IgD-negative memory B cell (primary cell): ENCODE measurements around the gene CFAP74. TPM values are rescaled to one million over a fixed set of nuclear protein-coding genes. Genes with fewer than 3 reads are reported as not detected.

Experiments
- H3K27ac Mint-ChIP-seq, 3 donors: one replicate each; pipeline ENCODE4 v1.8.0; 2020 to 2022; ENCODE audit warnings: mild to moderate bottlenecking in 3 of 3, mixed read lengths in 3 of 3, moderate library complexity in 1 of 3
- H3K27me3 Mint-ChIP-seq: one replicate; pipeline ENCODE4 v1.8.0; 2021; ENCODE audit warnings: mixed read lengths
- H3K36me3 Mint-ChIP-seq: one replicate; pipeline ENCODE4 v1.8.0; 2020; ENCODE audit warnings: mild to moderate bottlenecking, mixed read lengths
- H3K4me1 Mint-ChIP-seq, 3 donors: one replicate each; pipeline ENCODE4 v1.8.0; 2020 to 2022; ENCODE audit warnings: mixed read lengths in 3 of 3, mild to moderate bottlenecking in 1 of 3
- H3K4me3 Mint-ChIP-seq, 4 donors: one replicate each; pipeline ENCODE4 v1.8.0; 2020 to 2022; ENCODE audit warnings: mild to moderate bottlenecking in 4 of 4, mixed read lengths in 4 of 4, moderate library complexity in 3 of 4
- H3K9me3 Mint-ChIP-seq, 3 donors: one replicate each; pipeline ENCODE4 v1.8.0; 2020 to 2021; ENCODE audit warnings: mixed read lengths in 3 of 3, mild to moderate bottlenecking in 1 of 3
- polyA plus RNA-seq: library from polyadenylated mRNA; unstranded; fragments of 300-500 nt; fragmentation: Illumina TruSeq; gene quantifications from one replicate; pipeline ENCODE4 v1.2.3, GENCODE V29; 2021

Gene CFAP74, protein sequence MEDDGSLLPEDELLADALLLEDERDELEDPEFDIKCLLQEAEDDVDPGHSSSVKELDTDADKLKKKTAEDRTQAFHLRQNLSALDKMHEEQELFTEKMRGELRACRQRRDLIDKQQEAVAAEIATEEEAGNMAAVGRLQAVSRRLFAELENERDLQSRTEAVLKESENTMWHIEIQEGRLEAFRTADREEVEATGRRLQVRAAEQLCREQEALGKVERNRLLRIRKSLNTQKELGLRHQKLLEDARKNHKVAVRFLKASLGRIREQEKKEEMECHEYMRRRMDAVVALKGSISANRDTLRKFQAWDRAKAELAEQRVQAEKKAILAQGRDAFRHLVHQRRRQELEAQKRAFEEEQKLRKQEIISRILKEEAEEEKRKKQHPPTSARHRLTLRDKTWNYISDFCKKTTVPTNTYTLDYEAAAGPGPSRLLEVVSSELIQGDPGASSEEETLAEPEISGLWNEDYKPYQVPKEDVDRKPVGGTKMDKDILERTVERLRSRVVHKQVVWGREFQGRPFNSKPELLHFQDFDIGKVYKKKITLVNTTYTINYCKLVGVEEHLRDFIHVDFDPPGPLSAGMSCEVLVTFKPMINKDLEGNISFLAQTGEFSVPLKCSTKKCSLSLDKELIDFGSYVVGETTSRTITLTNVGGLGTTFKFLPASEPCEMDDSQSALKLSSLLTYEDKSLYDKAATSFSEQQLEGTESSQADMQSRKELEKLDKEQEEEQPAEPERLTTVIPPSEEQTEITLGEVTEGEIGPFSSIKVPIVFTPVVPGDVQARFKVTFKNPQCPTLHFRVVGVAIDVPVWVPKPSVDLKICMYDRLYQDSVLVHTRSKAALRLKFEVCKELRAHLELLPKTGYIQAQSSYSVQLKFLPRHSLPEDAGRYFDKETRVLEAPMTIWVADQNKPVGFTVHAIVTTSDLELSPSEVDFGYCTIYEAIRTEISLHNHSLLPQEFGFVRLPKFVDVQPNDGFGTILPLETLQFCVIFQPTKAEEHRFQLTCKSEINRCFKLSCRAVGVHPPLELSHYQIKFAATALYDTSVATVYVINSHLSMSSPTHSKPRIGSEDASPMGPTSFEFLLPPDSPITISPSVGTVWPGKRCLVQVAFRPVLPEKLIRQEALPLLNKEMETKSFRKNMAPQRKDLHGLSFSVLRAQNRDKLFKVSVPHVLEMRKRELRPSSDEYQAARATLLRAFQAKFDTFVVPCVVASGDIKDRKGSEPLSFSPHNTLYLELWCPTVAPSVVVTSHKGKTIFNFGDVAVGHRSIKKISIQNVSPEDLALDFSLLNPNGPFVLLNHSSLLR (N-terminal part only)
- polyA plus RNA-seq: not detected

DNA sequence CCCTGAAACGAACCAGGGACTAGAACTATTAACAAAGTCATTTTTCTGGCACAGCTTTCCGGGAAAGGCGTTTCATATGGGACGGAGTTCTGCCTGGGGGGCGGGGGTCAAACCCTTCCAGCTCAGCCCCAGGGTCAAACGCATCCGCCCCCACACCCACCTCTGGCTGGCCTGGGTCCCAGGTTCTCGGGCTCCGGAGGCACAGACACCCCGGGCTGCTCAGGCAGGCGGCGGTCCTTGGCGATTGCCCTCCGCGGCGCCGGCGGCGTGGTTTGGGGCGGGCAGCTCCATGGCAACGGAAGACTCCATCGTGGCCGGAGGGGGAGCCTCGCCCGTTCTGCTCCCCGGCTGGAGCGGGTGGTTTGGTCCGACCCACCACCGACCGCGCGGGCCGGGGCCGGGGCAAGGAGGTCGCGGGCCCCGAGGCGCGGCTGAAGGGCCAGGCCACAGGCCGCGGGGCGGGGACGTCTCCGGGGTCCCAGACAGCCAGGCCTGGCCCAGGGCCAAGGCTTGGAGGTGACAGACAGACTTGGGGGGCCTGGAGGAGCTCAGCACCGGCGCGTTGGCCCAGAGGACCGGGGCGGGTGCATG, at the start of gene CFAP74:
Gene CFAP74 (minus strand): TSS at position 246 of the 591 bp plus-strand sequence. CDS start 12,830 bp downstream, outside the sequence.
- Mint-ChIP-seq H3K4me1 (peaks cover 0 to 1% (median 1%) of the 10 kb centered on the region in 3 donors), H3K4me3 (peak within 1 kb of the TSS in 1 of 4 donors; percentile 49), H3K36me3 (no peaks in the 10 kb centered on the region), H3K9me3 (peaks cover 0 to 2% (median 0%) of the 10 kb centered on the region in 3 donors), H3K27ac (no peak within 1 kb of the TSS), H3K27me3 (peaks cover 35% of the 10 kb centered on the region)

DNA sequence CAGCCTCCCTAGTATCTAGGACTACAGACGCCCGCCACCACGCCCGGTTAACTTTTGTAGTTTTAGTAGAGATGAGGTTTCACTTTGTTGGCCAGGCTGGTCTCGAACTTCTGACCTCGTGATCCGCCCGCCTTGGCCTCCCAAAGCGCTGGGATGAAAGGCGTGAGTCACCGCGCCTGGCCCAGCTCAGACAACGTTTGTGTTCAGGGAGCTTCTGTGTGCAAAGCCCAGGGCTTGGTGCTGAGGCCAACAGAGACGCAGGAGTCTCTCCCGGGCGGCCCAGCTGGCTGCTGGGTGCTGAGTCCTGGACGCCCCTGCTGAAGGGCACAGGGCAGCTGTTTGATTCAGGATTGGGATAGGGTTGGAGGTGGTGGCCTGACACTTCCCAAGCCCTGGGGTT, 49.6 kb upstream of the CFAP74 start:
- peak overlapping the region in 1 of 3 donors; percentile 32 for H3K27ac Mint-ChIP-seq
- peaks cover 7 to 13% (median 12%) of the 10 kb centered on the region in 3 donors for H3K4me1 Mint-ChIP-seq
- peak overlapping the region in 1 of 4 donors; percentile 68 for H3K4me3 Mint-ChIP-seq
- H3K27me3 Mint-ChIP-seq: peaks cover 2% of the 10 kb centered on the region
- H3K36me3 Mint-ChIP-seq: no peaks in the 10 kb centered on the region
- no peaks in the 10 kb centered on the region for H3K9me3 Mint-ChIP-seq

DNA sequence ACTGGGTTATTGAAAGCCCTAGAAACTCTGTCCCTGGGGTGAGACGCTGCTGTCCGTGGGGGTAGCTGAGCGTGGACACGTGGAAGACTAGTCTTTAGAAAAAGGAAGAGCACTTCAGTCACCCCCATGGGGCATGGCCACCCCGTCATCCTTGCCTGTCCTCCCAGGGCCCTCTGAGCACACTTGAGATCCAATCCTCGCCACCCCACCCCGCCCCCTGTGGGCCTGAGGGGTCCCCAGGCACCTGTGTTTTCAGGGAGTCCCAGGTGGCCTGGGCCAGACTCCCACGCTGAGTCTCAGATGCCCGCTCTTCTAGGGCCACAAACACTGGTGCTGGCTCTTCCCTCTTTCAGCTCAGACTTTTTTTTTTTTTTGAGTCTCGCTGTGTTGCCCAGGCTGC, 49.2 kb upstream of the CFAP74 start:
- H3K36me3 Mint-ChIP-seq: no peaks in the 10 kb centered on the region
- peaks cover 2% of the 10 kb centered on the region for H3K27me3 Mint-ChIP-seq
- peaks cover 7 to 13% (median 12%) of the 10 kb centered on the region in 3 donors for H3K4me1 Mint-ChIP-seq
- peak overlapping the region in 3 of 4 donors; percentile 5 to 70 (median 68) for H3K4me3 Mint-ChIP-seq
- no peaks in the 10 kb centered on the region for H3K9me3 Mint-ChIP-seq
- peak overlapping the region in 1 of 3 donors; percentile 32 for H3K27ac Mint-ChIP-seq

DNA sequence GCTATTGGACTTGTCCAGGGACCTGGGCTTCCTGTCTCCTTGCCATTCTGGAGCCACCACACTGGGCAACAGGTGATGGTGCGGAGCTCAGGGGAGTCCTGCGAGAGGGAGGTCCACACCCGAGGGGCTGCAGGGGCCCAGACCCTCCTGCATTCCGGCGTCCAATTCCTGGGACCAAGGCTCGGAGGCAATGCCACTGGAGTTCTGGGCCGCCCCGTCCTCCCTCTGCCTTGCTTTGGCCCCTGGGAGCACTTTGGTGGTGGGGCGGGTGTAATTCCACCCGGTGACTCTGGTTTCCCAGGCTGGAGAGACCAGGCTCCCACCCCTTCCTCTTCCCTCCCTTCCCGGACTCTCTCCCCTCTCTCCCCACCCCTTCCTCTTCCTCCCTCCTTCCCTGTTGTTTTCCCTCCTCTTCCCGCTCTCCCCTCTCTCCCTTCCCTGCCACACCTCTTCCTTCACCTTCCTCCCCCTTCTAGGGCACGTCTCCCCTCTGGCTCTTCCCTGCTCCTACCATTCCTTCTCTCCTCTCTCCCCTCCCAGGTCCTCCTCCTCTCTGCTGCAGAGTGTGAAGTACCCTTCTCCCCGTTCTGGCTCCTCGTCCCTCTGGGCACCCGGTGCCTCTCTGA, 48.6 kb upstream of the CFAP74 start:
- Mint-ChIP-seq H3K4me3 (peak overlapping the region; percentile 66 to 85 (median 75)), H3K27ac (peak overlapping the region in 2 of 3 donors; percentile 27 to 32), H3K4me1 (peaks cover 7 to 13% (median 12%) of the 10 kb centered on the region in 3 donors), H3K36me3 (no peaks in the 10 kb centered on the region), H3K9me3 (no peaks in the 10 kb centered on the region), H3K27me3 (peaks cover 2% of the 10 kb centered on the region)

DNA sequence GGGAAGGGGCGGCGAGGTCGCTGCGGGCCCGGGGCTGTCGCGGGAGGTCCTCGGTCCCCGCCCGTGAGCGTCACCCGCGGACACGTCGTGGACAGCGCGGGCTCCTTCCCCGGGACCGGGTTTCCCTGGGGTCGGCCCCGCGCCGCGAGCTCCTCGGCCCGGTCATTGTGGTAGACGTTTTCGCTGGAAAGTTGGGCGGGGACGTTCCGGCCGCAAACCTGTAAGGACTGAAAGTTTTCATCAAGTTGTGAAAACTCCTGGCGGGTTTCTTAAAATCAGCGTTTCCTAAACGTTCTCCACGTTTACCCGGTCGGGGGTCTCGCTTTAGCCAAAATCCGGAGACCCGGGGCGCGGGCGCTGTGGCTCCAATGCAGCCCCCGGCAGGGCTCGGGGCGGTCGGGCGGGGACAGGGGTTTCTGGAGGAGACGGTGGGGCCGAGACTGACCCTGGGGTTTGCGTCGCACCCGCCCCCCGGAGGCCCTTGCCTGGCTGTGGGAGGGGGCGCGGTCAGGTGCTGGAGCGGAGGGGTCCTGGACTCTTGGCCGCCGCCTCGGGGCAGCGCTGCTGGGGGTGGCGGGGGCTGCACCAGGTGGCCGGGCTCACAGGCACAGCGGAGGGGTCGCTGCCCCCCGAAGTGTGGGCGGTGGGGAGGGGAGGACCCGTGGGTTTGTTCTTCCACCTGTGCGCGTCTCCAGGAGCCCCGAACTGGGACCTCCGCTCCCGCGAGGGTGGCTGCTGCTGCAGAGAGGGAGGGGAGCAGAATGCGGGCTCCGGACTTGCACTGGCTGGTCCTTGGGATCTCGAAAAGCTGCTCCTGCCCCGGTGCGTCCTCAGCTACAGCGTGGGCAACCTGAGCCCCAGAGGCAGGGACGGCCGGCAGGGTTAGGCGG, 47.5 kb upstream of the CFAP74 start:
- H3K4me3 Mint-ChIP-seq: peak overlapping the region; percentile 66 to 85 (median 74)
- peaks cover 2% of the 10 kb centered on the region for H3K27me3 Mint-ChIP-seq
- H3K36me3 Mint-ChIP-seq: no peaks in the 10 kb centered on the region
- H3K9me3 Mint-ChIP-seq: no peaks in the 10 kb centered on the region
- H3K4me1 Mint-ChIP-seq: peaks cover 7 to 13% (median 12%) of the 10 kb centered on the region in 3 donors
- H3K27ac Mint-ChIP-seq: peak overlapping the region; percentile 27 to 74 (median 53)

DNA sequence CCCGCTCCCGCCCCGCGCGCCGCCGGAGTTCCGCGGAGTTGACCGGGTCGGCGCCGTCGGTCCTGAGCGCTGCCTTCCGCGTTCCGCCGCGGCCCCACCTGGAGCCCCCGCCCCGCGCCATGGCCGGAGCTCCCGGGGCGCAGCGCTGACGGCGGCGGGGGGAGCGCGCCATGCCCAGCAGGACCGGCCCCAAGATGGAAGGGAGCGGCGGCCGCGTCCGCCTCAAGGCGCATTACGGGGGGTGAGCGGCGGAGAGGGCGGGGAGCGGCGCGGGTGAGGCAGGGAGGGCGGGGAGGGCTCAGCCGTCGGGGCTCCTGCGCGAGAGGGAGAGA, 46.8 kb upstream of the CFAP74 start:
- H3K9me3 Mint-ChIP-seq: no peaks in the 10 kb centered on the region
- H3K4me3 Mint-ChIP-seq: peak overlapping the region in 3 of 4 donors; percentile 63 to 80 (median 66)
- no peaks in the 10 kb centered on the region for H3K36me3 Mint-ChIP-seq
- H3K27ac Mint-ChIP-seq: no peak overlapping the region
- H3K27me3 Mint-ChIP-seq: peaks cover 2% of the 10 kb centered on the region
- peaks cover 7 to 16% (median 16%) of the 10 kb centered on the region in 3 donors for H3K4me1 Mint-ChIP-seq

DNA sequence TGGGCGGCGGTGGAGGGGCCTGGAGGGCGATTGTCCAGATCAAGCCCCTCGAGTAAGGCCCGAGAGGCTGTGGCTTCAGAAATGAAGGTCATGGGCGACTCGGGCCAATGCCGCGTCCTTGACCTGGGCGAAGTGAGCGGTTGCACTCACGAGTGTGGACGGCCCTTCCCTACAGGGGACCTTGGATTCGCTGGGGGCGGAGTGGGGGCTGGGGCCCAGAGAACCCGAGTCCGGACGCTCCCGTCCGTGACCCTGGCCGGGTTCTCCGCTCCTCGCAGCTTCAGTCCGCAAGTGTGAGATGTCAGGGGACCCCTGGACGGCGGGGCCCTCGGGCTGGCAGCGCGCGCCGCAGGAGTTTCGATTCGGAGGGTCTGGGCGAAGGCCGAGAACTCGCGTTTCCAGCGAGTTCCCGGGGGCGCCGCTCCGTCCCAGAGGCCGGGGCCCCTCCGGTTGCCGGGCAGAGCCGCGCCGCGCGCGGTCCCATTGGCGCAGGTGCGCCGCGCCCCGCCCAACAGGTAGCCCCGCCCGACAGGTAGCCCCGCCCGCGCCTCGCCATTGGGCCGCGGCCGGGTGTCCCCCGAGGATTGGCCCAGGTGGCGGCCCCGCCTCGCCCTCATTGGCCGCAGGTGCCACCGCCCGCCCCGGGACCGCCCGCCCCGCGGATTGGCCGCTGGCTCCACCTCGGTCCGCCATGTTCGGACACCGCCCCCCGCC, 46.3 kb upstream of the CFAP74 start, which contains the start of gene PRKCZ:
Gene PRKCZ (plus strand): TSS at position 694 of the 714 bp plus-strand sequence. CDS start 220 bp downstream, outside the sequence.
- Mint-ChIP-seq H3K9me3 (no peaks in the 10 kb centered on the region), H3K4me1 (peaks cover 7 to 19% (median 16%) of the 10 kb centered on the region in 3 donors), H3K4me3 (peak within 1 kb of the TSS; percentile 81 to 95 (median 85)), H3K36me3 (no peaks in the 10 kb centered on the region), H3K27ac (peak within 1 kb of the TSS; percentile 27 to 59 (median 53)), H3K27me3 (peaks cover 2% of the 10 kb centered on the region)

DNA sequence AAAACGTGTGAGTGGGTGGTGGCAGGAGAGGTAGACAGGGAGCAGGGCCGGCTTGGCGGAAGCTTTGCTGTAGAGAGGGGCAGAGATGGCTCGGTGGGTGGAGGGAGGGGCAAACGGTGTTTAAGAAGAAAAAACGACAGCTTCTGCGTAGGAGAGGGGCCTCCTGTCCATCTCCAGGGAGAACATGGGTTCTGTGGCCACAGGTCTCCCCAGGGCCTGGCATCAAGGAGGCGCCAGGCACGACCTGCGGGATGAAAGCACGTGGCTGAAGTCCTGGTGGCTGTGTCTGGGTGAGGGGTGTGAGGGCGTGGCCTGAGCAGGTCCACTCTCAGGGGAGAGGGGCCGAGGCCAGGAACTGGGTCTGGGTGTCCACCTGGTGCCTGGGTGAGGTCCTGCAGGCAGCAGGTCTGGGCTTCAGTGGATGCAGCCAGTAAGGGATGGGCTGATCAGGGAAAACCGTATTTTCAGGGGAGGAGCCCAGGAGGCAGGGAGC, 45.7 kb upstream of the CFAP74 start:
- Mint-ChIP-seq H3K27me3 (peaks cover 2% of the 10 kb centered on the region), H3K4me3 (peak overlapping the region; percentile 81 to 95 (median 85)), H3K9me3 (no peaks in the 10 kb centered on the region), H3K4me1 (peaks cover 7 to 19% (median 16%) of the 10 kb centered on the region in 3 donors), H3K36me3 (no peaks in the 10 kb centered on the region), H3K27ac (peak overlapping the region in 2 of 3 donors; percentile 59 to 81)

DNA sequence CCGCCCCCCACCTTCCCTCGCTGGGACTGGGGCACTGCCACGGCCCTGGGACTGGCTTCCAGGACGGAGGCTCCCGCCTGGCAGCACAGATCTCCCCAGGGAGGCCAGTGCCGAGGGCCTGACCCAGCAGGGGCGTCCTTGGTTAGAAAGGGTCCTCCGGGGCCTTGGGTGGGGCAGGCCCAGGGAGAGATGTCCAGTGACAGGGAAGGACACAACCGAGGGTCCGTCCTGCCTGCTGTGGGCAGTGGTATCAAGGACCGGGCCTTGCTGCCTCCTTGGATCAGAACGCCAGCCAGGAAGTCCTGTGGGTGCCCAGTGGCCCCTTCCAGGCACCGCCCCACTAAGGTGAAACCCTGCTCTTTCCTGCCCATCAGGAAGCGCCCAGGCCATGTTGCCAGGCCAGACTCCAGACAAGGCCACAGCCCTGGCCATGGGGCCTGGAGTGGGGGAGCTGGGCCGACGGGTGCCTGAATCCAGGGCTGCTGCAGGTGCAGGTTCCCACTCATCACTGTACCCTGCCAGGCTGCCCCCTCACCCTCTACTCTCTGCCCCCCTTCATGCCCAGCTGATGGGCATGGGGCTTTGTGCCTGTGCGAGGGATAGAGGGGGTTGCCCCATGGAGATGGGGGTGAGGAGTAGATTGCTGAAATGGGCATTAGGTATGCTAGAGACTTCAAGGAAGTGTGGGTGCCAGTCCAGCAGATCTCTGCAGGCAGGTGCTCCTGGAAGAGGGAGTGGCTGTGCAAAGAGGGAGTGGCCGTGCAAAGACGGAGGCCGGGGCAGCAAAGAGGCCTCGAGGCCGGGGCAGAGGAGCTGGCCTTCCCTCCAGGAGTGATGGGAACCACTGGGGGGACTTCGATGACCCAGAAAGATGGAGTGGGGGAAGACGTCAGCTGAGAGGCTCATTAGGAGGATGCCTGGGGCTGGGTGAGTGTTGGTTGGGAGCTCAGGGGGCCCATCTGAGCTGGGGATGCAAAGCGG, 44.5 kb upstream of the CFAP74 start:
- peak overlapping the region in 2 of 3 donors; percentile 53 to 74 for H3K27ac Mint-ChIP-seq
- H3K27me3 Mint-ChIP-seq: peaks cover 2% of the 10 kb centered on the region
- no peaks in the 10 kb centered on the region for H3K9me3 Mint-ChIP-seq

DNA sequence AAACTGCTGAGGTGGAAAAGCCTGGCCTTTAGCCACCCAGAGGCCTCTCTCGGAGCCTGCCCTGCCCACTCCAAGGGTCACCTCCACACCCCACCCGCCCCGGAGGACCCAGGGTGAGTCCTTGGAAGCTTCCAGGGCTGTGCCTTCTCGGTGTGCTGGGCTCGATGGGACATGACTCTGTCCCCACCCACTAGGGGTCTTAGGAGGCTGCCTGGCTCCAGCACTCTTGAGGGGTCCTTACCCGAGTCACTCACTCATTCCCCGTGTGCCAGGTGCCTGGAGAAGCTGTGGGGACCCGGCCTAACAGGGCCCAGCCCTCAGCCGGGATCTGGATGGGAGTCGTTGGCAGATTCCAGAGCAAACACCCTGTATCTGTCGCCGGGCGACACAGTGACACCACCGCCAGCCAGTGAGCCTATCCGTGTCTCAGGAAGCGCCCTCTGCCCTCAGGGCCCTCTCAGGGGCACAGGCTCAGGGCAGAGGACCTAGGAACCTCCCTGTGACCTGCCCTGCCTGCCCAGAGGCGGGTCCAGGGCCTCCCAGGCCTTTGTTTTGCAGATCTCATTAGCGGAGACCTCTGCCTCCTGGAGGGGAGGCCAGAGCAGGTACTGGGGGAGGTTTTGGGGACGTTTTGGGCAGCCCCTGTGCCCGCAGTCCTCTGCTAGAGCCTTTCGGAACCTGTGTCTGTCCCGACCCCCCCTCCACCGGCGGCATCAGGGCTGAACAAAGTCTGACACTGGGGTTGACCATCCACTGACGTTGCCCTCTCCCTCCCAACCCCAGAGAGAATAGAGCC, 43.6 kb upstream of the CFAP74 start:
- Mint-ChIP-seq H3K4me3 (peak overlapping the region in 2 of 4 donors; percentile 61 to 67), H3K4me1 (peaks cover 7 to 15% (median 14%) of the 10 kb centered on the region in 3 donors), H3K36me3 (no peaks in the 10 kb centered on the region), H3K9me3 (no peaks in the 10 kb centered on the region), H3K27me3 (peaks cover 2% of the 10 kb centered on the region), H3K27ac (no peak overlapping the region)

More for the DNA sequence above, 44.5 kb upstream of the CFAP74 start:
- H3K4me1 Mint-ChIP-seq: peaks cover 7 to 19% (median 18%) of the 10 kb centered on the region in 3 donors
- H3K36me3 Mint-ChIP-seq: no peaks in the 10 kb centered on the region
- H3K4me3 Mint-ChIP-seq: peak overlapping the region in 3 of 4 donors; percentile 22 to 83 (median 46)
